GM12801 (cell line): ENCODE measurements around the gene IRAK1.

Source experiments
- CTCF ChIP-seq: IDR thresholded peaks from one replicate; pipeline ENCODE4 v1.5.1; 2011; ENCODE audit warnings: control low read depth; ENCODE audit not compliant: insufficient read length; ENCODE audit errors: extremely low read depth

The IRAK1 gene

GRCh38 chrX:154000051-154000450, 19.7 kb downstream of the IRAK1 start:
- no peak for TF ChIP-seq CTCF

- TF ChIP-seq CTCF = no peak
Observed at GRCh38 chrX:153999359-154000037, 20.2 kb downstream of the IRAK1 start.

GRCh38 chrX:153995504-153995903, 24.2 kb downstream of the IRAK1 start:
- no peak for TF ChIP-seq CTCF

- TF ChIP-seq CTCF = no peak
Observed at GRCh38 chrX:153993978-153994377, 25.7 kb downstream of the IRAK1 start.

GRCh38 chrX:153993079-153993478, 26.6 kb downstream of the IRAK1 start:
- TF ChIP-seq CTCF = no peak

GRCh38 chrX:153992180-153992579, 27.5 kb downstream of the IRAK1 start:
- no peak for TF ChIP-seq CTCF

GRCh38 chrX:153991013-153991580, 28.6 kb downstream of the IRAK1 start:
- no peak for TF ChIP-seq CTCF
